LNCaP clone FGC (cell line): ENCODE data around the gene PCTP.

Source experiments
- DNase-seq: peaks from one replicate; pipeline ENCODE4 v3.0.0-alpha.2; 2011; ENCODE audit warnings: low read depth
- H3K4me3 ChIP-seq: 2 replicates; pipeline ENCODE4 v1.5.1; 2011; ENCODE audit warnings: mild to moderate bottlenecking, low read depth, low read length, control low read depth
- CTCF ChIP-seq: IDR thresholded peaks from 2 replicates; pipeline ENCODE4 v1.5.1; 2012; ENCODE audit warnings: mild to moderate bottlenecking; ENCODE audit not compliant: control insufficient read depth, insufficient read depth; ENCODE audit errors: extremely low read depth

The PCTP gene

GRCh38 chr17:55750750-55751657 is at the start of gene PCTP:
Gene PCTP, plus strand, starts transcription at chr17:55751051. Its CDS starts 53 bp downstream, at chr17:55751104.
- peak; percentile 72 for DNase-seq
- 0 out of 2 replicates have a peak, but pooled peaks have one; percentile 20 for TF ChIP-seq CTCF
- H3K4me3 ChIP-seq = peak within 1 kb of the TSS; percentile 74

GRCh38 chr17:55702150-55702549 is 48.7 kb upstream of the PCTP start:
- H3K4me3 ChIP-seq = no peak overlapping the region
- no peak for TF ChIP-seq CTCF
- no peak for DNase-seq

GRCh38 chr17:55704401-55704800 is 46.5 kb upstream of the PCTP start:
- no peak for TF ChIP-seq CTCF
- no peak overlapping the region for H3K4me3 ChIP-seq
- no peak for DNase-seq

GRCh38 chr17:55705847-55706246 is 45.0 kb upstream of the PCTP start:
- peak; percentile 30 for DNase-seq

GRCh38 chr17:55706808-55707773 is 43.8 kb upstream of the PCTP start:
- no peak overlapping the region for H3K4me3 ChIP-seq
- DNase-seq = no peak
- TF ChIP-seq CTCF = no peak

More at GRCh38 chr17:55705847-55706246, 45.0 kb upstream of the PCTP start:
- TF ChIP-seq CTCF = no peak
- no peak overlapping the region for H3K4me3 ChIP-seq

- TF ChIP-seq CTCF = no peak
- no peak for DNase-seq
- no peak overlapping the region for H3K4me3 ChIP-seq
These were observed 42.5 kb upstream of the PCTP start for GRCh38 chr17:55708175-55708974.
